BLaER1 (cell line): ENCODE results near the gene RASSF8.
"Not testable (repeated sequence)": the region's sequence is repeated elsewhere in the genome, so short reads cannot be mapped to it uniquely, and the experiment has no call there.

ENCODE experiments used
- H3K27ac ChIP-seq: shearing (Covaris generic); formaldehyde crosslinking; 2 replicates; pipeline ENCODE4 v1.8.1; 2022
- H3K27me3 ChIP-seq: shearing (Covaris generic); formaldehyde crosslinking; 2 replicates; pipeline ENCODE4 v1.8.1; 2022
- H3K36me3 ChIP-seq: shearing (Covaris generic); formaldehyde crosslinking; 2 replicates; pipeline ENCODE4 v1.8.1; 2022
- H3K4me1 ChIP-seq: shearing (Covaris generic); formaldehyde crosslinking; 2 replicates; pipeline ENCODE4 v1.8.1; 2022
- H3K4me2 ChIP-seq: shearing (Covaris generic); formaldehyde crosslinking; 2 replicates; pipeline ENCODE4 v1.8.1; 2022
- H3K4me3 ChIP-seq: shearing (Covaris generic); formaldehyde crosslinking; 2 replicates; pipeline ENCODE4 v1.8.1; 2022
- H3K9ac ChIP-seq: shearing (Covaris generic); formaldehyde crosslinking; 2 replicates; pipeline ENCODE4 v1.8.1; 2022
- H3K9me3 ChIP-seq: shearing (Covaris generic); formaldehyde crosslinking; 2 replicates; pipeline ENCODE4 v1.8.1; 2022
- H4K20me1 ChIP-seq: shearing (Covaris generic); formaldehyde crosslinking; 2 replicates; pipeline ENCODE4 v1.8.1; 2022
- Cebpa-rat ChIP-seq: shearing (Covaris generic); IDR thresholded peaks from 2 replicates; pipeline ENCODE4 v1.8.1; 2022

RASSF8 gene

DNA sequence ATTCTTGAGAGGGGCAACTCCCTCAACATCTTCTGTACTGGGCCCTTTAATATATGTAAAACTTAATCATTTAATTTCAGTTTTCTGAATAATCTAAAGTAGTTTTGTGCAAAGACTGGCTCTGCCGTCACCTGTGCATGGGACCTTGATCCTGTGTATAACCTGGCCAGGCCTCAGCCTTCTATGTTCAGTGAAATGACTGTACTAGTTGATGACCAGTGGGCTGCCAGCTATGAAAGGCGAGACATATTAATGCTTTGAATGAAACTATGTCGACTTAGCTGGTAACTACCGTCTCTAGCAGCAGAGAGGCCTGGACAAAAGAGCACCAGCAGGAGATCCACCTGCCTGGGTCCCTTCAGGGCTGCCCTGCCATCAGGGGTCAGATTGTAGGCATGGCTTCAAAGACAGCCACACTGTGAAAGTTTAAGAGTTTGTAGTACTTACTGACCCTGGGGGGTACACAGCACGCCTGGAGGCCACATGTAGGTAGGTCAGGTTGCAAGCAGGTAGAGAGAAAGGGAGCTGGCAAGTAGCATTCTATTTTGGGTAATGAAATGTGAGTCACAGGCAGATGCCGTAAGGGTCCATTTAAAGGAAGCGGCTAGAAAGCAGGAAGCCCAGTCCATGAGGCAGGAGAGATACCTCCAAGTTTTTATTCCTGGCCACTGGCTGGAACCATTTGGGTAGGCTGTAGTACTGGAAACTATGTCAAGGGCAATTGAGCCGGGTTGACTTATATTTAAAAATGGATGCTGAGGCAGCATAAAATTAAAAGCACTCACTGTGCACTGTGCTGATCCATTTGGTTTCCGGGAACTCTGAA is 89.1 kb downstream of the RASSF8 start:
- H3K9me3 ChIP-seq, result no peaks in the 10 kb centered on the region
- H3K4me2 ChIP-seq, result no peak overlapping the region
- TF ChIP-seq Cebpa-rat, result no peak
- H3K4me3 ChIP-seq, result no peak overlapping the region
- no peaks in the 10 kb centered on the region for H3K4me1 ChIP-seq
- H3K27ac ChIP-seq, result no peak overlapping the region
- H4K20me1 ChIP-seq, result no peaks in the 10 kb centered on the region
- H3K27me3 ChIP-seq, result no peaks in the 10 kb centered on the region
- no peaks in the 10 kb centered on the region for H3K36me3 ChIP-seq
- H3K9ac ChIP-seq, result no peak overlapping the region

GRCh38 chr12:26052652-26053051 is 94.2 kb downstream of the RASSF8 start:
- Histone ChIP-seq H4K20me1 (no peaks in the 10 kb centered on the region), H3K4me2 (no peak overlapping the region), H3K9me3 (no peaks in the 10 kb centered on the region), H3K27ac (no peak overlapping the region), H3K36me3 (no peaks in the 10 kb centered on the region), H3K27me3 (no peaks in the 10 kb centered on the region), H3K4me1 (no peaks in the 10 kb centered on the region), H3K9ac (no peak overlapping the region), H3K4me3 (no peak overlapping the region)
- TF ChIP-seq Cebpa-rat, result no peak

DNA sequence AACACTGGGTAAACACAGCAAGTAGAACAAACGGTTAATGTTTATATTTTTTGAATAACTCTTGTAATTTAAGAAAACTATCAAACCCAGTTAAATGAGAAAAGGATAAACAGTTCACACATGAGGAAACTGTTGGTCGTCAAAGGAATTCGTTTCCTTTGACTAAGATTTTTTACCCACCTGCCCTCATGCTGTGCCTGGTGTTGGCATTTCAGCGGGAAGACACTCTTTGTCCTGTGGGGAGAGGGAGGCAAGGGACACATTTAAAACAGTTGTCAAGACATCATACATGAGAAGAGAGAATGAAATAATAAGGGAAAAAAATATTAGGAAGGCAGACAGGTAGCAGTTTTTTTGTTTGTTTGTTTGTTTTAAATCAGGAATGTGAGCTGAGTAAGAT is 95.9 kb downstream of the RASSF8 start:
- Histone ChIP-seq H3K36me3 (no peaks in the 10 kb centered on the region), H4K20me1 (no peaks in the 10 kb centered on the region), H3K9ac (no peak overlapping the region), H3K4me2 (no peak overlapping the region), H3K9me3 (no peaks in the 10 kb centered on the region), H3K4me1 (no peaks in the 10 kb centered on the region), H3K27ac (no peak overlapping the region), H3K4me3 (no peak overlapping the region), H3K27me3 (no peaks in the 10 kb centered on the region)
- TF ChIP-seq Cebpa-rat, result no peak

DNA sequence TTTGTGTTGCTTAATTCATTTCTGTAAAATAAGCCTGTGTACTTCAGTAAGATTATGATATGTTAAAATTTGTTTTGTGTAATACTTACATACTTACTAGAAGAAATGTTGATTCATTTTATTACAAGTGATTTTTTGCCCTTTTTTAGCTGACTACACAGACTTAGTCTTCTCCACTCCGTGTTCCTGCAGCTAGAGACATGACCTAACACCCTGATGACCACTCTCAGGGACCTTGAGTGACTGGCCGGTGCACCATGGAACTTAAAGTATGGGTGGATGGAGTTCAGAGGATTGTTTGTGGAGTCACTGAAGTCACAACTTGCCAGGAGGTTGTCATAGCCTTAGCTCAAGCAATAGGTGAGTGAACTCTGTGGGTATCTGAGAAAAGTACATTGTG is 96.6 kb downstream of the RASSF8 start:
- Histone ChIP-seq H3K4me3 (no peak overlapping the region), H3K27ac (no peak overlapping the region), H3K9ac (no peak overlapping the region), H3K4me1 (no peaks in the 10 kb centered on the region), H3K36me3 (no peaks in the 10 kb centered on the region), H3K4me2 (no peak overlapping the region), H3K27me3 (no peaks in the 10 kb centered on the region), H3K9me3 (no peaks in the 10 kb centered on the region), H4K20me1 (no peaks in the 10 kb centered on the region)
- TF ChIP-seq Cebpa-rat, result no peak

- TF ChIP-seq Cebpa-rat, result no peak
- Histone ChIP-seq H3K9ac (no peak overlapping the region), H3K27ac (no peak overlapping the region)
These were observed 97.9 kb downstream of the RASSF8 start for GRCh38 chr12:26056335-26056734.

GRCh38 chr12:26057271-26057670 is 98.8 kb downstream of the RASSF8 start:
- not testable (repeated sequence) for H3K27me3 ChIP-seq, H4K20me1 ChIP-seq, H3K4me2 ChIP-seq, H3K4me3 ChIP-seq, H3K4me1 ChIP-seq, H3K36me3 ChIP-seq, H3K27ac ChIP-seq, H3K9me3 ChIP-seq, H3K9ac ChIP-seq

More at GRCh38 chr12:26056335-26056734, 97.9 kb downstream of the RASSF8 start:
- Histone ChIP-seq H3K4me2 (no peak overlapping the region), H4K20me1 (no peaks in the 10 kb centered on the region), H3K9me3 (no peaks in the 10 kb centered on the region), H3K36me3 (no peaks in the 10 kb centered on the region), H3K27me3 (no peaks in the 10 kb centered on the region), H3K4me1 (no peaks in the 10 kb centered on the region), H3K4me3 (no peak overlapping the region)

DNA sequence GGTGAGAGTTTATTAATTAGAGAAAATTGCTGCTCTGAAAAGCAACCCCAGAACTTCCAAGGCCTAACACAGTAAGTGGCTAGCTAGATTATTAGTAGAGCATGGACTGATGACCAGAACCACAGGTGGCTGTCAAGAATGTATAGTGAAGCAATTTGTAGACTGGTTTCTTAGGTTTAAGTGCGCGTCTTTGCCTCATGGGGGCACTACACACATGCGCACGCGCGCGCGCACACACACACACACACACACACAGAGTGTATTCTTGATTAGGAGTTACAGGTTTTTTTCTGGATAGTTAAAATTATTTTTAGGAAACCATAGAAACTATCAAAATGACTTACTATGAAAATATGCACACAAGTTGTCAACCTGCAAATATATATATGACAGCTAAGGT is 99.8 kb downstream of the RASSF8 start:
- Histone ChIP-seq H3K27ac (no peak overlapping the region), H3K4me2 (no peak overlapping the region), H3K9ac (no peak overlapping the region), H3K27me3 (no peaks in the 10 kb centered on the region), H3K4me1 (no peaks in the 10 kb centered on the region), H3K4me3 (no peak overlapping the region), H3K36me3 (no peaks in the 10 kb centered on the region), H3K9me3 (no peaks in the 10 kb centered on the region), H4K20me1 (no peaks in the 10 kb centered on the region)
- no peak for TF ChIP-seq Cebpa-rat

- H3K9me3 ChIP-seq, result no peaks in the 10 kb centered on the region
- H3K27ac ChIP-seq, result no peak overlapping the region
- H3K4me3 ChIP-seq, result no peak overlapping the region
- TF ChIP-seq Cebpa-rat, result no peak
- H3K36me3 ChIP-seq, result no peaks in the 10 kb centered on the region
- no peak overlapping the region for H3K4me2 ChIP-seq
- H4K20me1 ChIP-seq, result no peaks in the 10 kb centered on the region
- no peaks in the 10 kb centered on the region for H3K27me3 ChIP-seq
- no peaks in the 10 kb centered on the region for H3K4me1 ChIP-seq
- no peak overlapping the region for H3K9ac ChIP-seq
These were observed 100.3 kb downstream of the RASSF8 start for GRCh38 chr12:26058818-26059217.

GRCh38 chr12:26062006-26062405 is 103.5 kb downstream of the RASSF8 start:
- H3K27ac ChIP-seq, result no peak overlapping the region
- no peaks in the 10 kb centered on the region for H3K27me3 ChIP-seq
- H3K4me3 ChIP-seq, result no peak overlapping the region
- no peak for TF ChIP-seq Cebpa-rat
- H3K4me1 ChIP-seq, result no peaks in the 10 kb centered on the region
- H4K20me1 ChIP-seq, result no peaks in the 10 kb centered on the region
- no peaks in the 10 kb centered on the region for H3K9me3 ChIP-seq
- no peaks in the 10 kb centered on the region for H3K36me3 ChIP-seq
- H3K4me2 ChIP-seq, result no peak overlapping the region
- H3K9ac ChIP-seq, result no peak overlapping the region

GRCh38 chr12:26062566-26062965 is 104.1 kb downstream of the RASSF8 start:
- Histone ChIP-seq H3K4me1 (no peaks in the 10 kb centered on the region), H3K9ac (no peak overlapping the region), H3K4me2 (no peak overlapping the region), H4K20me1 (no peaks in the 10 kb centered on the region), H3K9me3 (no peaks in the 10 kb centered on the region), H3K27ac (no peak overlapping the region), H3K27me3 (no peaks in the 10 kb centered on the region), H3K36me3 (no peaks in the 10 kb centered on the region), H3K4me3 (no peak overlapping the region)
- TF ChIP-seq Cebpa-rat, result no peak

DNA sequence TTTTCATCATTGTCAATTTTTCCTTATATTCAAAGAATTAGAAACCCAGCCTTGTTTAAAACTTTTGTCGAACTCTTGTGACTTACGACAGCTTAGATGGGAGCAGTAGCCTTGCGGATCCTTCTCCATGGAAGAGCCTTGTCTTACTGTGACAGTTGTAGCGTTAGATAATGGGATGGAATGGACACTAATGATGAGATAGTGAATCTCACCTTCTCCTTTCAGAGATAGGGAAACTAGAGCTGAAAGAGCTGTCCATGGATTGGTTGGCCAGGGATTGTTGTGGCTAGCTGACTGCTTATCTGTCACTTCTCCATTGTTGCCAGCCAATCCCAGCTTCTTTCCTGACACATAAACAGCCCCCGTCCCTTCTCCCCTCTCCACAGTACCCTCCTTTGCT is 107.0 kb downstream of the RASSF8 start:
- Histone ChIP-seq H3K9ac (no peak overlapping the region), H3K4me3 (no peak overlapping the region), H3K9me3 (no peaks in the 10 kb centered on the region), H3K4me1 (no peaks in the 10 kb centered on the region), H3K36me3 (no peaks in the 10 kb centered on the region), H3K4me2 (no peak overlapping the region), H4K20me1 (no peaks in the 10 kb centered on the region), H3K27ac (no peak overlapping the region), H3K27me3 (no peaks in the 10 kb centered on the region)
- no peak for TF ChIP-seq Cebpa-rat
